Panc1 (cell line): Measurements from ENCODE around the gene RPL12. TPM values are rescaled to one million over a fixed set of nuclear protein-coding genes. Genes with fewer than 3 reads are reported as not detected.

Experiments
- ATAC-seq: fragments of 200-7000 bp; cut with Tn5 transposase; 2 replicates; pipeline ENCODE4 v1.9.1; 2020; ENCODE audit warnings: mild to moderate bottlenecking, moderate library complexity
- BruUV-seq: library from RNA; stranded (reverse); fragments of 400-500 nt; replicated peaks from 2 replicates; lab custom pipeline; 2021; lab: Mats Ljungman, UMichigan
- CTCF ChIA-PET: fragments of 300-600 bp; sonication (Branson Sonifier 250); formaldehyde crosslinking; loops from one replicate; lab custom pipeline; 2022; ENCODE audit warnings: antibody characterized with exemption; lab: Charles Lee
- POLR2A ChIA-PET: fragments of 300-600 bp; sonication (Branson Sonifier 250); formaldehyde crosslinking; loops from one replicate; lab custom pipeline; 2022; ENCODE audit warnings: antibody characterized with exemption; lab: Charles Lee
- DNase-seq: peaks from one replicate; pipeline ENCODE4 v3.0.0-alpha.2; 2010; ENCODE audit warnings: low read depth, low spot score
- H3K27ac ChIP-seq: 2 replicates; pipeline ENCODE4 v1.5.1; 2011; ENCODE audit warnings: mild to moderate bottlenecking, low read length, inconsistent platforms
- H3K27me3 ChIP-seq: fragments of 200-500 bp; sonication (Bioruptor generic); 2 replicates; pipeline ENCODE4 v1.6.0; 2014; ENCODE audit warnings: low read length, inconsistent platforms; ENCODE audit not compliant: control insufficient read depth, insufficient read depth
- H3K36me3 ChIP-seq: fragments of 200-500 bp; sonication (Bioruptor generic); 2 replicates; pipeline ENCODE4 v1.5.1; 2014; ENCODE audit warnings: inconsistent platforms, mild to moderate bottlenecking, low read length, moderate library complexity; ENCODE audit not compliant: control insufficient read depth, insufficient read depth
- H3K4me1 ChIP-seq: 2 replicates; pipeline ENCODE4 v1.5.1; 2011; ENCODE audit warnings: inconsistent platforms, mild to moderate bottlenecking, low read length, moderate library complexity; ENCODE audit not compliant: control insufficient read depth, insufficient read depth
- H3K4me3 ChIP-seq, 2 experiments: 2 replicates each; pipeline ENCODE4 v1.5.1; 2011 to 2012; ENCODE audit warnings: low read depth in 2 of 2, low read length in 2 of 2, mild to moderate bottlenecking in 2 of 2, inconsistent platforms in 1 of 2, moderate library complexity in 1 of 2
- H3K9me3 ChIP-seq: fragments of 200-500 bp; sonication (Bioruptor generic); 2 replicates; pipeline ENCODE4 v1.5.1; 2014; ENCODE audit warnings: low read depth, mild to moderate bottlenecking, inconsistent platforms, low read length, moderate library complexity; ENCODE audit not compliant: control insufficient read depth, insufficient read depth
- POLR2AphosphoS5 ChIP-seq: IDR thresholded peaks from 2 replicates; pipeline ENCODE4 v1.6.1; 2012; ENCODE audit warnings: mild to moderate bottlenecking, low read depth, low read length, moderate library complexity
- SIN3A ChIP-seq: IDR thresholded peaks from 2 replicates; pipeline ENCODE4 v1.6.1; 2012; ENCODE audit warnings: low read depth, mild to moderate bottlenecking, low read length, moderate library complexity, borderline replicate concordance; ENCODE audit not compliant: insufficient read depth
- TCF7L2 ChIP-seq: IDR thresholded peaks from 2 replicates; pipeline ENCODE4 v1.6.1; 2011; ENCODE audit warnings: mild to moderate bottlenecking, low read depth, low read length, inconsistent platforms
- in situ Hi-C: cut with HindIII; loops from 2 replicates; pipeline ENCODE4 v1.10.0; 2016; ENCODE audit warnings: low sequenced_read_pairs, low pct_unique_long_range_greater_than_20kb
- intact Hi-C: fragments of 100-400 bp; cut with micrococcal nuclease; formaldehyde crosslinking; loops from one replicate; pipeline ENCODE4 v1.10.0; 2022; ENCODE audit not compliant: unreplicated experiment
- total RNA-seq: library from RNA; stranded (reverse); gene quantifications from one replicate; pipeline ENCODE4 v1.2.1, GENCODE V29; 2021; ENCODE audit not compliant: unreplicated experiment
- TF ChIP-seq, protein P1 (sequence below), 2 experiments: IDR thresholded peaks; 2 replicates each; pipeline ENCODE4 v1.6.1; 2011 to 2012; ENCODE audit warnings: low read depth in 2 of 2, control low read depth in 1 of 2, low read length in 1 of 2, mild to moderate bottlenecking in 1 of 2, moderate library complexity in 1 of 2; ENCODE audit not compliant: insufficient read depth in 1 of 2
- TF ChIP-seq, protein P2 (sequence below): fragments of 450-650 bp; IDR thresholded peaks from 2 replicates; pipeline ENCODE4 v1.5.1; 2017; ENCODE audit warnings: mild to moderate bottlenecking

The RPL12 gene
- total RNA-seq, 1 experiment from 2014 or later, result 951 TPM

DNA sequence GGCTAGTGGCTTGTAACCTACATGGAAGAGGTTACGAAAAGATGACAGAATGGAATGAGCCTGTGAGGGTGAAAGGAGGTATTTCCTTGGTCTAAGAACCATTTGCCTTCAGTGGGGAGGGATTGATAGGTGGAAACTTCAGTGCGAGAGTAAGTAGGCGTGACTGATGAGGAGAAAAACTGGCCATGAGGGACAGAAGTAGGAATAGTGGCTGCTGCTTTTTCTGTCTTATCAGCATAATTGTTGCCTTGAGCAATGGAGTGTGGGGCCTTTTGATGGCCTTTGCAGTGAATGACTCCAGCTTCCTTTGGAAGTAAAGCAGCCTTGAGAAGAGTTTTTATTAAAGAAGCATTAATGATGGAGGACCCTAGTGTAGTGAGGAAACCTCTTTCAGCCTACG lies 36.1 kb downstream of the RPL12 start:
- Histone ChIP-seq H3K27ac (no peak overlapping the region), H3K9me3 (no peaks in the 10 kb centered on the region), H3K27me3 (no peaks in the 10 kb centered on the region), H3K36me3 (no peaks in the 10 kb centered on the region), H3K4me3 (no peak overlapping the region), H3K4me1 (peaks cover 9% of the 10 kb centered on the region)
- ATAC-seq, result no peak
- POLR2A ChIA-PET, result no interaction called here
- BruUV-seq, result no TSS peak
- TF ChIP-seq TCF7L2, result no peak
- TF ChIP-seq, protein P1, sequence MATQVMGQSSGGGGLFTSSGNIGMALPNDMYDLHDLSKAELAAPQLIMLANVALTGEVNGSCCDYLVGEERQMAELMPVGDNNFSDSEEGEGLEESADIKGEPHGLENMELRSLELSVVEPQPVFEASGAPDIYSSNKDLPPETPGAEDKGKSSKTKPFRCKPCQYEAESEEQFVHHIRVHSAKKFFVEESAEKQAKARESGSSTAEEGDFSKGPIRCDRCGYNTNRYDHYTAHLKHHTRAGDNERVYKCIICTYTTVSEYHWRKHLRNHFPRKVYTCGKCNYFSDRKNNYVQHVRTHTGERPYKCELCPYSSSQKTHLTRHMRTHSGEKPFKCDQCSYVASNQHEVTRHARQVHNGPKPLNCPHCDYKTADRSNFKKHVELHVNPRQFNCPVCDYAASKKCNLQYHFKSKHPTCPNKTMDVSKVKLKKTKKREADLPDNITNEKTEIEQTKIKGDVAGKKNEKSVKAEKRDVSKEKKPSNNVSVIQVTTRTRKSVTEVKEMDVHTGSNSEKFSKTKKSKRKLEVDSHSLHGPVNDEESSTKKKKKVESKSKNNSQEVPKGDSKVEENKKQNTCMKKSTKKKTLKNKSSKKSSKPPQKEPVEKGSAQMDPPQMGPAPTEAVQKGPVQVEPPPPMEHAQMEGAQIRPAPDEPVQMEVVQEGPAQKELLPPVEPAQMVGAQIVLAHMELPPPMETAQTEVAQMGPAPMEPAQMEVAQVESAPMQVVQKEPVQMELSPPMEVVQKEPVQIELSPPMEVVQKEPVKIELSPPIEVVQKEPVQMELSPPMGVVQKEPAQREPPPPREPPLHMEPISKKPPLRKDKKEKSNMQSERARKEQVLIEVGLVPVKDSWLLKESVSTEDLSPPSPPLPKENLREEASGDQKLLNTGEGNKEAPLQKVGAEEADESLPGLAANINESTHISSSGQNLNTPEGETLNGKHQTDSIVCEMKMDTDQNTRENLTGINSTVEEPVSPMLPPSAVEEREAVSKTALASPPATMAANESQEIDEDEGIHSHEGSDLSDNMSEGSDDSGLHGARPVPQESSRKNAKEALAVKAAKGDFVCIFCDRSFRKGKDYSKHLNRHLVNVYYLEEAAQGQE (IDR thresholded peaks at IDR 0.05; ENCODE audit: insufficient read depth in 1 of 2, low read depth in 2 of 2, low read length in 1 of 2), result no peak
- TF ChIP-seq SIN3A, result no peak
- TF ChIP-seq, protein P2, sequence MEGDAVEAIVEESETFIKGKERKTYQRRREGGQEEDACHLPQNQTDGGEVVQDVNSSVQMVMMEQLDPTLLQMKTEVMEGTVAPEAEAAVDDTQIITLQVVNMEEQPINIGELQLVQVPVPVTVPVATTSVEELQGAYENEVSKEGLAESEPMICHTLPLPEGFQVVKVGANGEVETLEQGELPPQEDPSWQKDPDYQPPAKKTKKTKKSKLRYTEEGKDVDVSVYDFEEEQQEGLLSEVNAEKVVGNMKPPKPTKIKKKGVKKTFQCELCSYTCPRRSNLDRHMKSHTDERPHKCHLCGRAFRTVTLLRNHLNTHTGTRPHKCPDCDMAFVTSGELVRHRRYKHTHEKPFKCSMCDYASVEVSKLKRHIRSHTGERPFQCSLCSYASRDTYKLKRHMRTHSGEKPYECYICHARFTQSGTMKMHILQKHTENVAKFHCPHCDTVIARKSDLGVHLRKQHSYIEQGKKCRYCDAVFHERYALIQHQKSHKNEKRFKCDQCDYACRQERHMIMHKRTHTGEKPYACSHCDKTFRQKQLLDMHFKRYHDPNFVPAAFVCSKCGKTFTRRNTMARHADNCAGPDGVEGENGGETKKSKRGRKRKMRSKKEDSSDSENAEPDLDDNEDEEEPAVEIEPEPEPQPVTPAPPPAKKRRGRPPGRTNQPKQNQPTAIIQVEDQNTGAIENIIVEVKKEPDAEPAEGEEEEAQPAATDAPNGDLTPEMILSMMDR, result no peak
- TF ChIP-seq POLR2AphosphoS5, result no peak
- intact Hi-C loops (no loop called here), in situ Hi-C loops (no loop called here)
- DNase-seq, result no peak
- CTCF ChIA-PET, result no interaction called here

- TF ChIP-seq, protein P2, result no peak
- no peak for TF ChIP-seq TCF7L2
- TF ChIP-seq POLR2AphosphoS5, result no peak
- TF ChIP-seq SIN3A, result no peak
- TF ChIP-seq, protein P1 (IDR thresholded peaks at IDR 0.05; ENCODE audit: insufficient read depth in 1 of 2, low read depth in 2 of 2, low read length in 1 of 2), result no peak
- ChIA-PET POLR2A (no interaction called here), CTCF (no interaction called here)
- Histone ChIP-seq H3K4me3 (no peak overlapping the region), H3K36me3 (no peaks in the 10 kb centered on the region), H3K27ac (no peak overlapping the region), H3K4me1 (peaks cover 10% of the 10 kb centered on the region), H3K9me3 (no peaks in the 10 kb centered on the region), H3K27me3 (no peaks in the 10 kb centered on the region)
- DNase-seq (no peak), ATAC-seq (no peak)
- intact Hi-C loops, result no loop called here
- BruUV-seq, result no TSS peak
- in situ Hi-C loops, result no loop called here
Measured at GRCh38 chr9:127411122-127411521, 40.1 kb downstream of the RPL12 start.
